Ureter (tissue), 1 donor: ENCODE results near the gene HOXA4. TPM values are rescaled to one million over a fixed set of nuclear protein-coding genes. Genes with fewer than 3 reads are reported as not detected.
A peak's percentile ranks its signal among the peaks of the same experiment; 100 is the strongest.

Source experiments
- DNase-seq: peaks from one replicate; pipeline ENCODE4 v3.0.0-alpha.2; 2020; ENCODE audit warnings: low spot score
- total RNA-seq: library from RNA; stranded (reverse); gene quantifications from one replicate; pipeline ENCODE4 v1.2.4, GENCODE V29; 2023
- donor health status: DM: yes; HTN: yes; CAD: no.

Gene HOXA4
- total RNA-seq, result 9.4 TPM

DNA sequence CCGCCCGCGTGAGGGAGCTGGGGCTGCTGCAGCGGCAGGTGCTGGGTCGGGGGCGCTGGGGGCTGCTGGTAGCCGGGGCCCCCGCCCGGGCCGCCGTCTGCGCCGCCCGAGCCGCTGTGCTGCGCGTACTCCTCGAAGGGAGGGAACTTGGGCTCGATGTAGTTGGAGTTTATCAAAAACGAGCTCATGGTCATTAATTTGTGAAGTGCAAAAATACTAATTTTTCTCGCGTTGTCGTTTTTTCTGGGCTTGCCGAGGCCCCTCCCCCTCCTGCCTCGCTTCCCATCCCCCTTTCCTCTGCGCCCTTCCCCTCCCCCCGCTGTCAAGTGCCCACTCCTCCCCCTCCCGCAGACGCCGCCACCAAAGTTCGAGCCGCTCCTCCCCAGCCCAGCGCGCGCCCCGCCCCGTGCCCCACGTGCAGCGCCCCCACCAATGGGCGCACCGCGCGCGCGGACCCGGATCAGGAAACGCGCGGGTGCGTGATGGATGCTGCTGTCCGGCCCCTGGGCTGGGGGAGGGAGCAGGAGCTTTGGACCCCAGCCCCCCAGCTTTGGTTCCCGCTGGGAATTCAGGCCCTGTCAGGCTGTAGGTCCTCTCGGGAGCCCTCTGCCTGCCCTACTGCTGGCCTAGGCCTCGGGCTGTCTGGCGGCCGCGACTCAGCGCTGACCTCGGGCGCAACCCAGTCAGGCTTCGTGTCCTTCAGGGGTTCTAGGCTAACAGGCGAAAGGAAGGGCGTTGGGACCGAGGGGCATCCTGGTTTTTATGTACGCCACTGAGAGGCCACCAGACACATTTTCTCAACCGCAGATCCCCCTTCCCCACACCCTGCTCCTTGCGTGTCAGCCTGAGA is at the start of gene HOXA4:
Gene HOXA4 (minus strand): TSS at position 218 of the 850 bp plus-strand sequence. CDS start 24 bp downstream, at position 194.
- DNase-seq, result peak; percentile 95

DNA sequence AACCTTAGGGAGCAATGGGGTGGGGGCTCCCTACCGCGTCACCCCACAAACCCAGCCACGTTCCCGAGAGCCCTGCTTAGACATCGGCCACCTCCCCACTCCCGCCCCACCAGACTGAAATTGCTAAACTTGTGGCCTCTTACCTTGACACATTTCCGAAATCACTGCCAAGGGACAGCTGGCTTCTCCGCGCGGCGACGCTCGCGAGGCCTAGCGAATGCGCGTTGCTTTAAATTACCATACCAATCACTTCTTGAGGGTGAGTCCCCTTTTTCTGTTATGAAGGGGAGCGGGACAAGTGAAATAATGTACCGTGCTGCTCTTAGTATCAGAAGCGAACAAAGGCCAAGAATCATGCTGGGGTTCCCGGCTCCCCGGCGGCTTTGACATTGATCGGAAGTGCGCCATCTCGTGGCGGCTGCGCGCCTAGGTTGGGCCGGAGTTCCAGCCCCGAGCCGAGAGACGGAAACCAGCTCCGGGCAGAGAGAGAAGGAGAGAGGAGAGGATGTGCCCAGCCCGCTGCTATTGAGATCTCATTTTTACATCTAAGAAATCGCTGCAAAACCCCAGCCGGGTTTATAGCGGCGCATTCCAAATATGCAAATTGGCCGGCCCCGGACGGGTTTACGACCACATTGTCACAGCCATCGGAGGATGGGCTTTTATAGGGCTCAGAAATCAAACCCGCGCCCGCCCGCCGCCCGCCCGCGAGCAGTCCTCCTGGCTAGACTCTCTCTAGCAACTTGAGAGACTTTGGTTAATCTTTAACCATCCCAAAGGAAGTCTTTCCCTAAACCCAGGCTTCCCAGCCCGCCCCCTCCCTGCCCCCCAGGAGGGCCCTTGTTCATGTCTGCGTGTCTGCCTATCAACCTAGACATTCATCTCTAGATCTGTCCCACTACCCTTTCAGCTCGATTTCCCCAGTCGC is 49.2 kb upstream of the HOXA4 start:
- peak; percentile 85 for DNase-seq

GRCh38 chr7:27179030-27179429 is 48.5 kb upstream of the HOXA4 start:
- DNase-seq, result peak; percentile 35

GRCh38 chr7:27178366-27178765 is 47.8 kb upstream of the HOXA4 start:
- DNase-seq, result peak; percentile 44

- no peak for DNase-seq
Observed at GRCh38 chr7:27177795-27178320, 47.3 kb upstream of the HOXA4 start.

DNA sequence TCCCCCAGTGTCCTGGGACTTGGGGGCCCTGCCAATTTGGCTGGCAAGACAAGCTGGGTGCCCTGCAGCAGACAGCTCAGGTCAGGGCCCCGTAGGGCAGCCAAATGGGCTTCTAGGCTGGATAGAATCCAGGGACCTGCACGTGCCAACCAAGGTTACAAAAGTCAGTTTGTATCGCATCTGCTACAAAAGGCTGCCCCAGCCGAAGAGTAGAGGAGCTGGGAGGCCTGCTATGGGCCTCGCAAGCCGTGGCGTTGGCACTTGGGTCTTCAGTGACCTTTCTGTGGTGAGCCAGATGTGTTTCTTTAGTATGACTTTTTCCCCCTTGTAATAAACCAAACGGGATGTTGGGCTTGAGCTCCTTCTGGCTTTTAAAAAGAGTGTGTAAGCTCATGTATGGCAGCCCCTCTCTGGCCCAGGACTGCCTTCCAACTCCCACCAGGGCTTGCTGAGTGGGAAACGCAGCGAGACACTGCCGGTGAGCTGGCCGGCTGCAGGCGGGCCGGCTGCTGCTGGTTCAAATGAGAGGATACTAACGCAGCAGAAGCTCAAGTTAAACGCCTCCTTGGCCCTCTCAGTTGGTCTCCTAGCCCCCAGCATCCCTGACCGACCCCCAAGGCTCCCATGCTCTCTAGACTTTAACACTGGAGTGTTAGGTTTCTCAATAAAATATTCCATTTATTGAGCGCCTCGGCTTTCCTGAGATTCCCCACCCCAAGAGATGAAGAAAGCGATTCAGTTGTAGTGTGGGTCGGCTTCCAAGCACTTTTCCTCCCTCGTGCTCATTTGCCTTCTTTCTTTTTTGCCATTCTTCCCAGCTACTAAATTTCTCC is 46.6 kb upstream of the HOXA4 start:
- DNase-seq, result no peak

DNA sequence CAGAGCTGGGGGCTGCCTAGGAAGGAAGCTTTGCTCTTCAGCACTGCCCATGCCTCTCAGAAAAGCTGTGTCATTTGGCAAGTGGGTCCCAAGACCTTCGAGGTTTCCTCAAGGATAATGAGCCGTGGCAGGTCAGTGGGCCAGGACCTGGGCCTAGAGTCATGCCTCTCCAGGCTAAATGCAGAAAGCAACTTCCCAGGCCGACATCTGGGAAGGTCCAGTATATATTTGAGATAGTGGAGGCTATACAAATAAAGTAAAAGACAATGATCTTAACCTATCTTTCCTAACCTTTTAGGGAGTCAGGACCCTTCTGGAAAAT is 45.9 kb upstream of the HOXA4 start:
- no peak for DNase-seq

GRCh38 chr7:27175626-27176523 is 45.3 kb upstream of the HOXA4 start:
- DNase-seq, result no peak

GRCh38 chr7:27174874-27175625 is 44.5 kb upstream of the HOXA4 start:
- peak; percentile 63 for DNase-seq

GRCh38 chr7:27173956-27174873 is 43.7 kb upstream of the HOXA4 start, which contains the start of gene HOXA10:
Gene HOXA10, minus strand, starts transcription at chr7:27174320. Its CDS starts 14 bp downstream, at chr7:27174306.
- DNase-seq, result peak; percentile 76

DNA sequence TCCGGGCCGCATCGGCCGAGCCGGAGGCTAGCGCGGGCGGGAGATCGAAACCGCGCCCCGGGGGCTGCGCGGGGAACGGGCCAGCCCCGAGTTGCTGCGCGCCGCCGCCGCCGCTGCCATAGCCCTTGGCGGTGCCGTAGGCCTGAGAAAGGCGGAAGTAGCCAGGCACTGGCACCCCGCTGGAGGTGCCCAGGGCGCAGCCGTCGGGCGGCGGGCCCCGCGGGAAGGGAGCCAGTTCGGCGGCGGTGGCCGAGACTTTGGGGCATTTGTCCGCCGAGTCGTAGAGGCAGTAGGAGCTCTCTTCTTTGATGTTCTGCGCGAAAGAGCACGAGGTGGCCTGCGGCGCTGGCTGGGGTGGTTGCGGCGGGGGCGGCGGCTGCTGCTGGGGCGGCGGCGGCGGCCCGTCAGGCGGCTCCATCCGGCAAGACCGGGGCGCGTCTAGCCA is 43.0 kb upstream of the HOXA4 start:
- DNase-seq, result peak; percentile 53

- peak; percentile 93 for DNase-seq
Observed at GRCh38 chr7:27172823-27173510, 42.4 kb upstream of the HOXA4 start.

- DNase-seq, result peak; percentile 45
Observed at GRCh38 chr7:27172315-27172774, 41.8 kb upstream of the HOXA4 start.

DNA sequence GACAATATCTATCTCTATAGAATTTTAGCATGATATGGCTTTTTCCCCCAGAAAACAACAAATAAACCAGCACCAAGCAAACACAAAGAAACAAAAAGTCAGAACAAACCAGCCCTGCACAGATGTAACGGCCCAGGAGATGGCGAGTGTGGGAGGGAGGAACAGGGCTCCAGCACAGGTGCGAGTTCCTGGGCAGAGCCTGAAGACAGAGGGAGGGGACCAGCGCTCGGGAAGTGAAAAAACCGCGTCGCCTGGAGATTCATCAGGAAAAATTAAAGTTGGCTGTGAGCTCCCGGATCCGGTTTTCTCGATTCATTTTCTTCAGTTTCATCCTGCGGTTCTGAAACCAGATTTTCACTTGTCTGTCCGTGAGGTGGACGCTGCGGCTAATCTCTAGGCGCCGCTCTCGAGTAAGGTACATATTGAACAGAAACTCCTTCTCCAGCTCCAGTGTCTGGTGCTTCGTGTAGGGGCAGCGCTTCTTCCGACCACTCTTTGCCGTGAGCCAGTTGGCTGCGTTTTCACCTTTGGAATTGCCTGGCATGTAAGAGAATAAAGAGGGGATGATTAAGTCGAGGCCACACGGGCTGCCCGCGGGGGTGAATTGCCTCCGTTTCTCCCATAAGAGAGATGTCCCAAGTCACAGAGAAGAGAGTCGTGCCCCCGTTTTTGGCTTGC is 41.2 kb upstream of the HOXA4 start:
- DNase-seq, result peak; percentile 41

GRCh38 chr7:27171325-27171636 is 40.7 kb upstream of the HOXA4 start:
- no peak for DNase-seq

DNA sequence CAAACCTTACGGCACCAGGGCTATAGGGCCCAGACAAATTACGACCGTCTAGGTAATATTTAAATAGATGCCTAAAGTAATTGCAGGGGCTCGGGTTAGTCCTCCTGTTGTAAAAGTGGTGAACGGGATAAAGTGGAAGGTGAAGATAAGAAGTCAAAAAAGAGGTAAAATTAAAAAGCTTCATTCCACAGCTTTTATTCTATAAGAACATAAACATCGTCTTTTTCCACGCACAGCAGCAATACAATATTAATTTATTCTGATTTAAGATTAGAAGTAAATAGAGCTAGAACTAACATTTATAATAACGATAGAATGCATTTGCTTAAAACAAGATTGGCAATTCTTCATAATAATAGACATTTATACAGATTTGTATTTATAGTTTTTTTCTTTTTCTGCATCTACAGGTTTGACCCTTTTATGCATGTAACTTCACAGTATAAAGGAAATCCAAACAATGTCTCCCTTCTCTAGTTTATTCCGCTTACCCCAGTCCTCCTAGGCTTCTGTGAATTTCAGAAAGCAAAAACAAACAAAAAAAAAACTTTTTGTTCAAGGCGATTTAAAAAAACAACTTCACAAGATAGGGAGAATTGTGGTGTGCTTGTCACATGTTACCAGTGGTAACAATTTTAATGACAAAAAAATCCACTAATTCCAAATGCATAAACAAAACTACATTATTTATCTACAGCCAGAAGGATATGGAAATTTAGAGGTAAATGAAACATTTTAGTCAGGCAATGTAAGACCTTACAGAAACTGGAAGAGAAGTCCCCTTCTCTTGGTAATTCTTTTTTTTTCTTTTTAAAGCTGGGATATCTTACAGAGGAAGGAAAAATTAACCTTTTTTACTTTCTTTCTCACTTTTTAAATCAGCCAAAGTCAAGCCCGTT is 40.1 kb upstream of the HOXA4 start:
- no peak for DNase-seq
